GM12865 (cell line): ENCODE measurements around the gene NUP205.
A peak's percentile ranks its signal among the peaks of the same experiment; 100 is the strongest.

Experiments used
- DNase-seq: peaks from one replicate; pipeline ENCODE4 v3.0.0; 2010; ENCODE audit warnings: low read depth
- H3K4me3 ChIP-seq: 2 replicates; pipeline ENCODE4 v1.5.1; 2011; ENCODE audit warnings: mild to moderate bottlenecking, low read depth, low read length, control low read depth
- TF ChIP-seq, protein P1 (sequence below): IDR thresholded peaks from 2 replicates; pipeline ENCODE4 v1.5.1; 2011; ENCODE audit warnings: low read length, control low read depth, low read depth, inconsistent platforms; ENCODE audit not compliant: insufficient read depth; ENCODE audit errors: missing control alignments

NUP205 gene

DNA sequence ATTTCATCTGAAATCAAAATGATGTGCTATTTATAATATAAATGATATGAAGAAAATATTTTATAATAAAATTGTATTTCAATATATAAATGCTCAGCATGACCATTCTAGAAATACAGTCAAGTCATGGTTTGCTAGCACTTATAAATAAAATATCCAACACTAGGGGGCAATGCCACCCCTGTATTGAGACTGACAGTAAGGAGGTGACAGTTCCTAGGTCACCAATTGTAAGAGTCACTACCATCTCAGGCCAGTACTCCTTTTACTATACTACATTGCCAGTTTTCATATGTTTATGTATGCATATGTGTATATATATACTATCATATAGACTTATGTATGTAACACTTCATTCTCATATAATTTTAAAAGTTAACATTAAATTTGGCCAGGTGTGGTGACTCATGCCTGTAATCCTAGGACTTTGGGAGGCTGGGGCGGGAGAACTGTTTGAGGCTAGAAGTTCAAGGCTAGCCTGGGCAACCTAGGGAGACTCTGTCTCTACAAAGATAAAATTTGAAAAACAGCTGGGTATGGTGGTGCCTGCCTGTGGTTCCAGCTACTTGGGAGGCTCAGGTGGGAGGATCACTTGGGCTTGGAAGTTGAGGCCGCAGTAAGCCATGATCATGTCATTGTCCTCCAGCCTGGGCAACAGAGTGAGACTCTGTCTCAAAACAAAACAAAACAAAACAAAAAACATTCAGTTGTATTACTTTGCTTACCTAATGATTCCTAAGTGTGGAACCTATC is 45.4 kb upstream of the NUP205 start:
- TF ChIP-seq, protein P1, sequence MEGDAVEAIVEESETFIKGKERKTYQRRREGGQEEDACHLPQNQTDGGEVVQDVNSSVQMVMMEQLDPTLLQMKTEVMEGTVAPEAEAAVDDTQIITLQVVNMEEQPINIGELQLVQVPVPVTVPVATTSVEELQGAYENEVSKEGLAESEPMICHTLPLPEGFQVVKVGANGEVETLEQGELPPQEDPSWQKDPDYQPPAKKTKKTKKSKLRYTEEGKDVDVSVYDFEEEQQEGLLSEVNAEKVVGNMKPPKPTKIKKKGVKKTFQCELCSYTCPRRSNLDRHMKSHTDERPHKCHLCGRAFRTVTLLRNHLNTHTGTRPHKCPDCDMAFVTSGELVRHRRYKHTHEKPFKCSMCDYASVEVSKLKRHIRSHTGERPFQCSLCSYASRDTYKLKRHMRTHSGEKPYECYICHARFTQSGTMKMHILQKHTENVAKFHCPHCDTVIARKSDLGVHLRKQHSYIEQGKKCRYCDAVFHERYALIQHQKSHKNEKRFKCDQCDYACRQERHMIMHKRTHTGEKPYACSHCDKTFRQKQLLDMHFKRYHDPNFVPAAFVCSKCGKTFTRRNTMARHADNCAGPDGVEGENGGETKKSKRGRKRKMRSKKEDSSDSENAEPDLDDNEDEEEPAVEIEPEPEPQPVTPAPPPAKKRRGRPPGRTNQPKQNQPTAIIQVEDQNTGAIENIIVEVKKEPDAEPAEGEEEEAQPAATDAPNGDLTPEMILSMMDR: peak; percentile 52
- peak; percentile 89 for DNase-seq
- no peak overlapping the region for H3K4me3 ChIP-seq

- TF ChIP-seq, protein P1: no peak
- H3K4me3 ChIP-seq: no peak overlapping the region
- no peak for DNase-seq
Observed at GRCh38 chr7:135514856-135515255, 42.9 kb upstream of the NUP205 start.

GRCh38 chr7:135517060-135517459 is 40.7 kb upstream of the NUP205 start:
- no peak overlapping the region for H3K4me3 ChIP-seq
- no peak for DNase-seq
- TF ChIP-seq, protein P1: no peak

DNA sequence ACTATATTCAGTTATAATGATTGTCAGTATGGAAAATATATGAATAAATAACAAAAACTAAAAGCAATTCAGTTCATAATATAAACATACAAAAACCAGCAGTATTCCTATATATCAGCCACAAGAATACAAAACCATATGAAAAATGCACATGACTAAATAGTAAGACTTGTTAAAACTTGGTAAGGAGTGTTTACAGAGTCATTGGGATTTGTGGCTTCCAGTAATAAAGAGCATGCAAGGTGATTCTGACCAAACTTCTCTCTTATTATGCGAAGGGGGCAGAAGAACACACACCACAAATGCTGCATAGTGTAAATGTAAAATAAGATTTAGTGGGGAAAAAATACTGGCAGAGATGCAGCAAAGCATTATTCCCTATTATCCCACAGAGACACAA is 39.0 kb upstream of the NUP205 start:
- H3K4me3 ChIP-seq: no peak overlapping the region
- TF ChIP-seq, protein P1: no peak
- DNase-seq: no peak

GRCh38 chr7:135519233-135519688 is 38.5 kb upstream of the NUP205 start:
- DNase-seq: no peak
- TF ChIP-seq, protein P1: no peak

DNA sequence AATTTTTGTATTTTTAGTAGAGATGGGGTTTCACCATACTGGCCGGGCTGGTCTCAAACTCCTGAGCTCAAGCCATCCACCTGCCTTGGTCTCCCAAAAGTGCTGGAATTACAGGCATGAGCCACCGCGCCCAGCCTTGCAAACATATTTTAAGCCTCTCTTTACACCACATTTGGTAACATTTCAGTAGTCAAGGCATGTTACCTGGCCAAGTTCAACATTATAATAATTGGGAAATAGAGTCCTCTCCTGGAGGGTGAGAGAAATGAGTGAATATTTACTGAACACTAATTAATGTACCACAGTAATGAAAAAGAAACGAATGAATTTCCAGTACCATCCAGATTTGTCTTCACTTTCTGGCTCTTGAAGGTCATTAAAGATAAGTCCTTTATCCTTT is 37.8 kb upstream of the NUP205 start:
- DNase-seq: no peak
- TF ChIP-seq, protein P1: no peak
- no peak overlapping the region for H3K4me3 ChIP-seq

More at GRCh38 chr7:135519233-135519688, 38.5 kb upstream of the NUP205 start:
- no peak overlapping the region for H3K4me3 ChIP-seq

- TF ChIP-seq, protein P1: no peak
- DNase-seq: no peak
- no peak overlapping the region for H3K4me3 ChIP-seq
Observed at GRCh38 chr7:135522509-135522908, 35.2 kb upstream of the NUP205 start.
